ENCODE results near the gene TMC3.
"Not testable (repeated sequence)": the region's sequence is repeated elsewhere in the genome, so short reads cannot be mapped to it uniquely, and the experiment has no call there.

The TMC3 gene

DNA sequence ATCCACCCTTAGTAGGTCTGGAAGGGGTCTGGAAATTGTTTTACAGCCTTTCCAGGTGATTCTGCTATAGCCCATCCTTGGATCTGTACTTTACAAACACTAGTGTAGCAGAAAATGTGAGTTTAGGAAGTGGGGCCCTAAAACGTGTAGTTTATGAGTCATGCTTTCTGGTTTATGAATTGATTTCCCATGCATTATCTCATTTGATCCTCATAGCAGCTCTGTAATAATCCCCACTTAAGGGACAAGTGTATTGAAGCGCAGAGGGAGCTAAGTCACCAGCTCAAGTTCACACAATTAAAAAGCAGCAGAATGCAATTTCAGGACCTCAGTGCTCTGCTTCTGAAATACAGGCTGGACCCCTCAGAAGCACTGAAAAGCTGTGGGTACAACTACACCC, 27.4 kb downstream of the TMC3 start:
- no peak for DNase-seq (ENCODE audit: low read depth in 2 of 2)

- DNase-seq (ENCODE audit: low read depth in 2 of 2) = no peak
These were observed 30.6 kb downstream of the TMC3 start for GRCh38 chr15:81343371-81343770.

DNA sequence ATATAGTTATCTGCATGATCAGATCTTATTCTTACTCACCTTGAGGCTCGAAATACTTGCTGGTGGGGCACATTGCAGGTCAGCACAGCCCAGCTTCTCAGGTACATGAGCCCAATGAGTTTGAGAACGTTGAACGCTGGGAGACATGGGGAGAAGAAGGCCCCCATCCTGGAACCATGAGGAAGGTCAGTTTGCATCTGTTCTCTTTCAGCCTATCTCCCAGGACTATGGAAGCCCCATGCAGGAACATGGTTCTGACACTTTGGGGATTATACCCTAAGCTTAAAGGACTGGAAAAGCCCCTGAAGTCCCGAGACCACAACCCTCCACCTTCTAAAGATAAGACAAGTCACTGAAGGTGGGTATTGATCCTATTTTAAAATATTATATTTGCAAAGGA, 32.7 kb downstream of the TMC3 start:
- DNase-seq (ENCODE audit: low read depth in 2 of 2) = no peak

DNA sequence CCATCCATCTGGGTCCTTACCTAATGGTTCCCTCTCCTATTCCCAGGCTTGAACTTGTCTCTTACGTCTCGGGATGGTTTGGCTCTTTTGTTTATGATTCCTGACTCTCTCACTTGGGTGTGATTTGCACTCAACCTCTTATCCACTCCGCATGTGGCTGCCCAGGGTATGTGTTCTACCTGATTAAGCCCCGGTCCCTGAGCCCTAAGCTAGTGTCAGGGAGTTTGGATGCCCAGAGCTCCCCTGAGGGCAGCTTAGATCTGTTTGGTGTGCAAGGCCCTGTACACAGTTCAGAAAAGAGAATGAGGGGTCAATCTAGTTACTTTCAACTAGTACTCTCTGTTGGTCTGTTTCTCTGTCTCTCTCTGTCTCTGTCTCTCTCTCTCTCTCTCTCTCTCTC, 34.2 kb downstream of the TMC3 start:
- DNase-seq (ENCODE audit: low read depth in 2 of 2) = no peak

DNA sequence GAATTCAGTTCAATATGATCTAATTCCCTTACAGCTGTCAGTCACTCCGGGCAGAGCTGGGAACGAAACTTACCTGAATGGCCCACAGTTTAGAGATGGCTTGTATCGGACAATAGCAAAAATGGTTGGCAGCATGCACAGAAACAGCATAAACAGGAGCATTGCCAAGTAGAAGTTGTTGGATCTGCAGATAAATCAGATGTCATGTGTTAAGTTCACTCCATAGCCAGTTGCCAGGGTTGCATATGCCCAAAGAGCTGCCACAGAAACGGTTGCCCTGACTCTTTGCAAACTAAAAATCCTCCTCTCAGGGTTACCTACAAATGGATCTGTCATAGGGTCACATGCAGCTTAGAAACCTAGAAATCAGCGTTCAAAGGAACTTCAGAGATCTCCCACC, 34.7 kb downstream of the TMC3 start:
- no peak for DNase-seq (ENCODE audit: low read depth in 2 of 2)

GRCh38 chr15:81338170-81339007, 35.6 kb downstream of the TMC3 start:
- no peak for DNase-seq (ENCODE audit: low read depth in 2 of 2)

- no peak for DNase-seq (ENCODE audit: low read depth in 2 of 2)
These were observed 36.3 kb downstream of the TMC3 start for GRCh38 chr15:81337713-81338157.

DNA sequence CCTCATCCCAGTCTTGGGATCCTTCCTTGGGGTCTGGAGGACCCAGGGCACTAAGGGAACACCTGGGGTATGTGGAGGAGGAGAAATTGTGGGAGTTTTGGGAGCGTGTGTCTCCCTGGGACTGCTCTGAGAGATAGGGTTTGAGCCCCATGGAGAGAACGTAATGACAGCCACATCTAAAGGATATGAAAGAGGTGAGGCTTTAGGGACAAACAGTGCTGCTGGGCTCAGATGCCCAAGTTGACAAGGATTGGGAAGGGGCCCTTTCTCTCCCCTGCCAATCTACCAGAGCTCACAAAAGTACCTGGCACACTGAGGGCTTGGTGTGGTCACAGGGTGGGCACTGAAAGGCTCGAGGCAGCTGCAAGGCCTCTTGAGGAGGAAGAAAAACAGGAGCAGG, 36.8 kb downstream of the TMC3 start:
- DNase-seq (ENCODE audit: low read depth in 2 of 2) = no peak

- no peak for DNase-seq (ENCODE audit: low read depth in 2 of 2)
These were observed 37.4 kb downstream of the TMC3 start for GRCh38 chr15:81336568-81336967.

DNA sequence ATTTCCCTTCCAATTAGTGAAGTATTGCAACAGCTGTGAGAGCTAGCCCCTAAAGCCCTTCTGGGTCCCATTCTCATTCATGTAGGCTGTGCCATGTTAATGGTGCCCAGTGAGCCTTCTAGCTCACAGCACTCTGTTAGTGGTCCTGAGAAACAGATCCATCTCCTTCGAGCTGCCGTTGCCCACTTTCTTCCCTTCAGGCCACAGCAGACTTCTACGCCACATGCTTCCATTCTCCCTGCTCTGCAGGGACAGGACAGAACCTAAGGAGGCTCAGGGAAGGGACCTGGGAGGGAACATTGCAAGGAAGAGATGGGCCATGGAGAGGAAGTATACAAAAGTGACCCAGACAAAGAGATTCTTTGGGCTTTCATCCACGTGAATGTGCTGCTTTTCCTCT, 38.4 kb downstream of the TMC3 start:
- no peak for DNase-seq (ENCODE audit: low read depth in 2 of 2)

DNA sequence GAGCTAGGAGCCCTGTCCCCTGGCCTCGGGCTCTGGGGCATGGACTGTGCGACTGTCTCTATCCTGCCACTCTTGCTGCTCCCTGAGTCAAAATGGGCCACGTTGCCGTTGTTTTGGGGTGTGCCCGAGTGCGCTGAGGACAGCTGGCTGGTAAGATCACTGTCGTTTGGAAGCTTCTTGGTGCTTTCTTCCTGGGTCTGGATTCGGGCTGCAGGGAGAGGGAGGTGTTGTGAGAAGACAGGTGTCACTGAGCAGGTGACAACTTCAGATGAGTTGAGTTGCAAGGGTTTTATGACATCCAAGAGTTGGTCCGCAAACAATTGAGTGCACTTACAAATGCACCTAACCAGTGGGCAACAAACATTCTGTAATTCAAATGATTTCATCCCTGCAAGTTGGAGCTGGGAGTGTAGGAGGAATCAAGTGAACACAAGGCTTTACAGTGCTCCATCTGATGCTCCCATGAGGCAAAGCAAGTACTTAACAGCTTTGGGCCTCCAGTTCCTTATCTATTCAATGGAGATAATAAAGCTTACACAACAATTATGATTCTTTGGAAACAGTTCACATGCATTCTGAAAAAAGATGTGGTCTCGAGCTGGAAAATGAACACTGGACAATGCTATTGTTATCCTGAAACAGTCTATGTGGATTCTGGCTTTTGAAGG, 39.1 kb downstream of the TMC3 start:
- DNase-seq (ENCODE audit: low read depth in 2 of 2) = no peak

GRCh38 chr15:81333363-81333762, 40.6 kb downstream of the TMC3 start:
- no peak for DNase-seq (ENCODE audit: low read depth in 2 of 2)

DNA sequence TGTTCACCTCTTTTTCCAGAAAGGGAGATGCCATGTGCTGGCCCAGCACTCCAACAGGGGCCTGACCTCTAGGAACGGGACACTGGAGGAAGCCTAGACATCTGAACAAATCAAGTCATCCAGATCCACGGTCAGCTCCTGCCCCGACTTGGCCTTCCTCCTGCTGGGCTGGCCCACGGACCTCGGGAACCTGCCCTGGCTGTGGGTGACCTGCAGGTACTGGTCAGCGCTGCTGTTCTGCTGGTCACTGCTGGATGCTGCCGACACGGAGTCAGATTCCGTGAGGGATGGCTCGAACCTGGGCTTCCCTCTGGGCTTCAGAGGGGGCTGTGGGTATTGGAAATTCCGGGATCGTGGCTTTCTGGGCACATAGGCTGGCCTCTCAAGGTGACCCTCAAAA, 41.7 kb downstream of the TMC3 start:
- no peak for DNase-seq (ENCODE audit: low read depth in 2 of 2)

DNA sequence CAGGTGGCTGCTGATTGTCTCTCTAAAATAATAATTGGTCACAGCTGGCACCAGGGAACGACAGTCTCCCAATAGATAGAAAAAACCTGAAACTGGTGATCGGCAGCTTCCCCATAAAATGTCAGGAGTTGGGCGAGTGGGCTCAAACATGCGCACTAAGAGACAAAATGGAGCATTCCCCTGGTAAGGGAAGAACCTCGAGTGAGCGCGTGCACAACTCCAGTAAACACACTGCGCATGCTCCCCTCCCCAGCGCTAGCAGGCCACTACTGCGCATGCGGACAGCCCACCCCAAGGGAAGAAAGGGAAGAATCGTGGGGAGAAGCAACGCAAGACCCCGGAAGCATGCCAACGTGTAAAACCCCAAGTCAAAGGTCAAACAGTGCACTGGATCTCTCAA, 42.4 kb downstream of the TMC3 start:
- DNase-seq (ENCODE audit: low read depth in 2 of 2) = no peak

DNA sequence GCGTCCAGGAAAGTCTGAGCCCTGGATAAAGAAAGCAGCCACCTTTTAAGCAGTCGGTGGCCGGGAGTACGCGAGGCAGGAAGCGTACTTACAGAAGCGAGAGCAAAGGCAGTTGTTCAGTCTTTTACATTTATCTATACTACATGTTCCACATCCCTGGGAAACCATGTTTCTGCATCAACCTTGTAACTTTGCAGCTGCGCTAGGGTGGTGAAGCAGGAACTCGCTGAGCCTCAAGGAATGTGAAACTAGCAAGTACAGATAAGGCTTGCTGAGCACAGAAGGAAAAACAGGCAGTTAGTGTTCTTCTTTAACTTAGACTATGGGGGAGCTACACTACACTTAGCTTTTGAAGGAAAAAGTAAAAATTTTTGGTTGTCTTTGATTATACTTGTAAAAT, 42.9 kb downstream of the TMC3 start:
- DNase-seq (ENCODE audit: low read depth in 2 of 2) = not testable (repeated sequence)

DNA sequence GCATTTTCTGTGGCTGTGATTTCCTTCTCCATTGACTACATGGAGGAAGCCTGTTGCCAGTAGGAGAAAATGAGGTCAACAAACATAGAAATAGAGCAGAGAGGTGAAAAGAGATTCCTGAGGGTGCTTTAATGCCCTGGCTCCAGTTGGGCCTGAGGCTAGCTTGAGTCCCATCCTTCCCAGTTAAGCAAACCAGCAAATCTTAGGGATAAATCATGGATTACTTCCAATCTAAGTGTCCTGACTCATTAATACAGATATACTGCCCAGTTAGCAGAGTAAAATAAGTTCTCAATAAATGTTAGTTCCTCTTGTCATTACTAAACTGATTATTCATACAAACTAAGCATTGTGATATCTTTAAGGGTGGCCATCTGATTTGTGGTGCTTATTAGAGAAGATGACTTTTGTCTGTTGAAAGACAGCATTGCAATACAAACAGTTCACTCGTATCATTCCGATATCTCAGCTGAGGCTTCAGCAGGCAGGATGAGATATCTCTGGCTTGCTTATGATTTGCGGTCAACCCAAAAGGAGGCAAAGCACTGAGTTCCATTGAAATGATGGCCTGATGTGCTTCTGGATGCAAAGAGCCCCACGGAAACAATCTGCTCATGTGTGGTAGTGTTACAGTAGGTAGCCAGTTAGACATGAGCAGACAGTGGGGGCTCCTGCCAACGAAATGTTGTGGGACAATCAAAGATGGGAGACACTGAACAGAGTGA, 43.5 kb downstream of the TMC3 start:
- DNase-seq (ENCODE audit: low read depth in 2 of 2) = no peak

DNA sequence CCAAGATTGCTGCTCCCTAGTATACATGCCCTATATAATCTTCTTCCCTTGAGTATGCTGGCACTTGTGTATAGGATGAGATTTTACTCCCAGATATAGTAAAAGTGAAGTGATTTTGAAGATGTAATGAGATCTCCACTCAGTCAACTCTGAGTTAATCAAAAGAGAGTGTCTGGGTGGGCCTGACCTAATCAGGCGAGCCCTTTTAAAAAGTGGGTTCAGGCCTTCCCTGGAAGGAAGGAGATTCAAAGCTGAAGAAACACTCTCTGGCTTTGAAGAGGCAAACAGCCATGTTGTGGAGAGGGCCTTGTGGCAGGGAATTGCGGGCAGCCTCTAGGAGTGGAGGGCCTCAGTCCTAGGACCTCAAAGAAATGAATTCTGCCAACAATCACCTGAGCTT, 44.6 kb downstream of the TMC3 start:
- no peak for DNase-seq (ENCODE audit: low read depth in 2 of 2)

DNA sequence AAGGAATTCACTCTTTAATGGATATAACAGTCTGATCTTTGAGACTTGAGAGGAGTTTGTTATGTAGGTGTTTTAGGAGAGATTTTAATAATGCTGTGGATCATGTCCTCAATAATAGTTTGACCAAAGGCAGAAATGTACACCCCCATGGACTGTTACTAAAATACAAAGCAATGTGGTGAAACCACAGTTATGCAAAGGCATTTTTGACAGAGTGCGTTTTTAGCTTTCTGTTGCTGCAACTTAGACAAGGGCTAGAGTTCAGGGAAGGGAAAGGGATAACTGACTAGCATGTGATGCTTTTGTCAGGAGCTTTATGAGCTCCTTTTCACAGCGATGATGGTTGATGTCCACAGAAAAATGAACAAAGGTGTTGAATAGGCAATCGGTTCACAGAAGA, 46.5 kb downstream of the TMC3 start:
- DNase-seq (ENCODE audit: low read depth in 2 of 2) = no peak

DNA sequence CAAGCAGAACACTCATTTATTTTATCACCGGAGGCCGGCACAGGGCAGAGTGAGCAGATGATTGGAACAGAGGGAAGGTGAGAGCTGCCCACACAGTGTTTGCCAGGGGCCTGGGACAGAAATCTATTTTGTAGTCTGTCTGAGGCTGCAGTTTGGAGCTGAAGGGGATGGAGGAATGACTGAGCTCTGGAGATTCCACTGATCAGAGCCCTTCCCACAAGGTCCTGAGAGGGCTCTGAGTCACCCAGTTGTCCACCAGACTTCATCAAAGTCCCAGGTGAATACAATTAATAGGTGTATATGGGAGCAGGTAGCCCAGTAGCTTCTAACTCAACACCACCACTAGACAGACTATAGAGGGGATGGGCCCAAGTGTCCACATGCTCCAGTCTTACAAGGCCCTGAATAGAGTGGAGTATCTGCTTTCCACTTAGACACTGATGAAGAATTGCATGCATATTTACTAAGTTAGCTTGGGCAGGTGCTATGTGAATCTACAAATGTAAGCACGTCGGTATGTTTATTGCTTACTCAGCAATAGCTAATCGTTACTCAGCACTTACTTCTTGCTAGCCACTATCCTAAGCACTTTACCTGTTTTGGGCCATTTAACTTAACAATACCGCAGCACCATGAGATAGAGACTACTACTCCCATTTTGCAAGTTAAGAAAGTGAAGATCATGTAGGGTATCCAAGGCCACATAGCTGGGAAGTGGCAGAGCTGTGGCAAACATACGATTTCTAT, 47.4 kb downstream of the TMC3 start:
- no peak for DNase-seq (ENCODE audit: low read depth in 2 of 2)

DNA sequence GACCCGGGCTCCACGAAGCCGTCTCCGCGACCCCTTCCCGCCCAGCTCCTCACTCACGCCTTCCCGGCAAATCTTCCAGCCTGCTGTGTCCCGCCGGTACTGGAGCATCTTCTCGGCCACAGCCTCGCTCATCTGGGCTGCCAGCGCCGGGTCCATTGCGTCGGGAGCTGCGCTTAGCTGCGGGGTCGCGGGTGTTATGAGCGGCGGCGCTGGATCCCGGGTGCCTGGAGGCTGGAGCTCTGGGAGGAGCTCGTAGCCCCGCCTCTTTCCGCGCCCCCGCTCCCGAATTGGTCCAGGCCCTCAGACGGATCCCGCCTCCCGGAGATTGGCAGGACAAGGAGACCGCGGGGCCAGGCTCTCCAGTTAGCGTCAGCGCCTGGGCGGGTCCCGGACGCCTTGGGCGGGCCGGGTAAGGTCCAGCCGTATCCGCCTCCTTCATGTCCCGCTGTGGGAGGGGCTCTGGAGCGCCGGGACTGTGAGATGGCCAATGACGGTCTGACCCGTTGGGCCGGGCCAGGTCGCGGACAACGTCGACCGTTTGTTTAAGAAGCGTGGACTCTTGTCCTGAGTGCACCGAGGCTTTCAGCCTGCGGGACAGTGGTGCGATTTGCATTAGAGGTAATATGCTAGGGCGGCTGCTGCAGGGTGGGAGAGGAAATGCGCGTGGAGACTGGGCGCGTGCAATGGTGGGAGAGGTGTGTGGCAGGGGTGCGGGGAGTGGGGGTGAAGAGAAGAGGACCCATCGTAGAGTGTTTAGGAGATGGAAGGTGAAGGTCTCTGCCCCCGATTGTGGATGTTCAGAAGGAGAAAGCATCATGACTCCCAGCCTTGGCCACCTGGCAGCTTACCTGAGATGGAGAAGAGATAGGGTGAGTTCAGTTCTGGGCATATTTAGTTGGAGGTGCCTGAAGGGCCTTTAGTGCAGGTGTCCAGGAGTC, 49.8 kb downstream of the TMC3 start, which contains the start of gene STARD5:
Gene STARD5 (minus strand): TSS at position 198 of the 938 bp plus-strand sequence. CDS start 42 bp downstream, at position 156.
- peak; percentile 83 to 95 for DNase-seq (ENCODE audit: low read depth in 2 of 2)

DNA sequence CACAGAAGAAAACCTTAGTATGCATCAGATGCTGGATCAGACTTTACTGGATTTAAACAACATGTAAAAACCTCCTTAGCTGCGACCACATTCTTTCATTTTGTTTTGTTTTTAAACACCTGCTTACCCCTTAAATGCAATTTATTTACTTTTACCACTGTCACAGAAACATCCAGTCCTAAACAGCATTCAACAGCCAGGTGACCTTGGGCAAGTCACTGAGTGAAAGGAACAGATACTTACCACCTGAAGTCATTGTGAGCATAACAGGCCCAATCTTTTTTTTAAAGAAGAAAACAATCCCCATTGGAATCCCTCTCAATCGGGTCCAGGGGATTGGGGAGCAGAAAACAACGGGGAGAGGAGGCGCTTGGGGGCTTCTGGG, 50.5 kb downstream of the TMC3 start:
- no peak for DNase-seq (ENCODE audit: low read depth in 2 of 2)

Measured in stimulated activated CD4-positive, alpha-beta T cell treated with anti-CD3 and anti-CD28 coated beads, Interleukin-1b, Interleukin-23, amount 100 ng/mL, for 1 hour (primary cell).